Stimulated activated CD4-positive, alpha-beta T cell treated with anti-CD3 and anti-CD28 coated beads, Interleukin-1b, Interleukin-23, amount 100 ng/mL, for 1 hour (primary cell): ENCODE results near the gene POU2F1.
"Not testable (repeated sequence)": the region's sequence is repeated elsewhere in the genome, so short reads cannot be mapped to it uniquely, and the experiment has no call there.

Source experiments
- DNase-seq, 2 donors: peaks; one replicate each; pipeline ENCODE4 v3.0.0-alpha.2; 2020; ENCODE audit warnings: low read depth in 2 of 2

Gene POU2F1

DNA sequence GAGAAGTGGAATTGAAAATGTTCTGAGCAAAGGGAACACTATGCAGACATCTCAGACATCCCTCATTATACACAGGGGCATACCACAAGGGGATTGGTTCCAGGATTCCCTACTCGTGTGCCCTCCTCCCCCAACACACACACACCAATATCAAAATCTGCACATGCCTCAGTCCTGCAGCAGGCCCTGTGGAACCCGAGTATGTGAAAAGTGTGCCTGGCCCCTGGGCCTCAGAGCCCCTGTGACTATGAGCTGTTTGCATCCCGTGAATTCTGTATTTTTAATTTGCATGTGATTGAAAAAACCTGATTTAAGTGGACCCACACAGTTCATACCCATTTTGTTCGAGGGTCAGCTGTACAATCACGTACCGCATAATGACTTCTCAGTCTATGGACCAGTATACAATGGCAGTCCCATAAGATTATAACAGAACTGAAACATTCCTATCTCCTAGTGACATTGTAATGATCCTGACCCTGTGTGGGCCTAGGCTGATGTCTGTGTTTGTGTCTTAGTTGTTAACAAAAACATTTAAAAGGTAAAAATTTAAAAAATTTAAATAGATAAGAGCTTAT, 11.3 kb downstream of the POU2F1 start:
- DNase-seq = no peak

DNA sequence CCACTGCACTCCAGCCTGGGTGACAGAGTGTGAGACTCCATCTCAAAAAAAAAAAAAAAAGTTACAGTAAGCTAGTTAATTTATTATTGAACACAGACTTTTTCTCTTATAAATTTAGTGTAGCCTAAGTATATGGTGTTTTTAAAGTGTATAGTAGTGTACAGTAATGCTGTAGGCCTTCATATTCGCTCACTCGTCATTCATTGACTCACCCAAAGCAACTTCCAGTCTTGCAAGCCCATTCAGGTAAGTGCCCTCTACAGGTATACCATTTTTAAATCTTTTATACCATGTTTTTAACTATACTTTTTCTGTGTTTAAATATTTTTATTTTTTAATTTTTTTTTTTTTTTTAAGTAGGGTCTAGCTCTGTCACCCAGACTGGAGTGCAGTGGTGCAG, 12.1 kb downstream of the POU2F1 start:
- no peak for DNase-seq

DNA sequence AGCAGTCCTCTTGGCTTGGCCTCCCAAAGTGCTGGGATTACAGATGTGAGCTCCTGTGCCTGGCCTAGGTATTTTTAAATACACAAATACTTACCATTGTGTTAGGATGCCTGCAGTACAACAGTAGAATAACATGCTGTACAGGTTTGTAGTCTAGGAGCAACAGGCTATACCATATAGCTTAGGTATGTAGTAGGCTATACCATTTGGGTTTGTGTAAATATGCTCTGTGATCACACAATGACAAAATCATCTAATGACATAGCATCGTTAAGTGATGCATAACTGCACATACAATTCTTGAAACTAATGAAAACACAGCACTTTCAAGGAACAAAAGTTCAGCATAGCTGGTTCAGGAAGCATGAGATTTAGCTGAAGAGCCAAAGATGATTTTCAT, 12.7 kb downstream of the POU2F1 start:
- no peak for DNase-seq

DNA sequence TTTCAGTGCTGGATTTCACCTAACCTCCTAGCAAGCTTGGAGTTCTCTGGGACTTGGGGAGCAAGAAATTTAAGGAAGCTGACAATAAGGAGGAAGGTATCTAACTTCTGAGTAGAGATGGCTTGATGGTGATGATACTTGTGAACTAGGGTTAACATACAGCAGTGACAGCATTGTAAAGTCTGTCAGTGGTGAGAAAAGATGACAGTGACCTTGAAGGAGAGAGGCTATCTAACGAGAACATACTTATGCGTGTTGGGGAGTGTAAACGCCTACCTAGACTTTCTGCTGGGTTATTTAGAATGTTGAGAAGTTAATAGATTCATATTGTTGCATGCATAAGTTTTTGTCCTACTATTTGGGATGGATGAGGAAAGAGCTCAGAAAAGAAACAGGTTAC, 16.3 kb downstream of the POU2F1 start:
- no peak for DNase-seq

DNA sequence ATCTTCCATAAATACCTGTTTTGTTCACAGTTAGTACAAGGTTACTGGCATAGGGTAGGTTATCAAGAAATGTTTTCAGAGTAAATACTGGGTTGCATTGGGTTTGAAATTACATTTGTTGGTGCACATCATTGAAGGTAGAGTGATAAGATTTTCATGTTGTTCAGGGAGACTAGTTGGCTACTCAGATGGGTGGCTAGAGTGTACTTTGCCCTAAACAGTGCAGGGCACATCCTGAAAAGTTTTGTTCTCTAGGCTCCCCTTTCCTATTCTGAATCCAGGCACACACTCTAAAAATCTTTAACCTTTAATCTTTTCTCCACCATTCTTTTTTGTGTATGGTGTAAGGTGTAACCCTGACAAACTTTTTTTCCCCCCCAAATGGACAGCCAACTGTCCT, 18.0 kb downstream of the POU2F1 start:
- DNase-seq = no peak

DNA sequence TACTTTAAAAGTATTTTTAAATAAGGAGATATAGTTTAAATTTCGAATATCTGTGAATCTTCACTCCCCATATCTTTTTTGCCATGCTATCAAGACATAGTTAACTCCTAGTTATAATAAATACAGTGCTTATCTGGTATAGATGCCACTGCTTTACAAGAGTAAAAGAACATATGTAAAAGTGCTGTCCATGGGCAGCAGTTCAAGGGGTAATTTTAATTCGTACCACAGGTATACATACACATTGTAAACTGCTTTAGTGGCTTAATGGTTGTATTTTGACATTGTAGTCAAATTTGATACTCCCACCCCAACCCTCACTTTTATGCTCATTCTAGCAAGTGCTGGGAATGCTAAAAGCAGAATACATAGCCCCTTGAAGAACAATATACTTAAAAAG, 18.6 kb downstream of the POU2F1 start:
- no peak for DNase-seq

DNA sequence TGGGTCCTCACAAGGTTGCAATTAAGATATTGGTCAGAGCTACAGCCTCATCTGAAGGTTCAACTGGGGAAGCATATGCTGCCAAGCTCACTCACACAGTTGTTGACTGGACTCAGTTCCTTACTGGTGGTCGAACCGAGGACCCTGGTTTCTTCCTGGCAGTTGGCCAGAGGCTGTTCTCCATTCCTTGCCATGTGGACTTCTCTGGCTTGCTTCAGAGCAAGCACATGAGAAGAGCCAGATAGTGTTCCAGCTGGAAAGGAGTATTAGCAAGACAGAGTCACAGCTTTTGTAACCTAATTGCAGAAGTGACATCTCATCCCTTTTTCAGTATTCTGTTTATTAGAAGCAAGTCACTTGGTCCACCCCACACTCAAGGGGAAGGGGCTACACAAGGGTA, 23.6 kb downstream of the POU2F1 start:
- no peak for DNase-seq

DNA sequence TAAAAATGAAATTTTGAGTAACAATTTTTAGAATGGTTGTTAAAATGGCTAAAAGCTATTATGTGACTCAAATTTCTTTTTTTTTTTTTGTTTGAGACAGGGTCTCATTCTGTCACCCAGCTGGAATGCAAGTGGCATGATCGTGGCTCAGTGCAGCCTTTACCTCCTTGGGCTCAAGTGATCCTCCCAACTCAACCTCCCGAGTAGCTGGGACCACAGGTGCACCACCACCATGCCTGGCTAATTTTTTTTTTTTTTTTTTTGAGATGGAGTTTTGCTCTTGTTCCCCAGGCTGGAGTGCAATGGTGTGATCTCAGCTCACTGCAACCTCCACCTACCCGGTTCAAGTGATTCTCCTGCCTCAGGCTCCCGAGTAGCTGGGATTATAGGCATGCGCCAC, 24.5 kb downstream of the POU2F1 start:
- not testable (repeated sequence) for DNase-seq

DNA sequence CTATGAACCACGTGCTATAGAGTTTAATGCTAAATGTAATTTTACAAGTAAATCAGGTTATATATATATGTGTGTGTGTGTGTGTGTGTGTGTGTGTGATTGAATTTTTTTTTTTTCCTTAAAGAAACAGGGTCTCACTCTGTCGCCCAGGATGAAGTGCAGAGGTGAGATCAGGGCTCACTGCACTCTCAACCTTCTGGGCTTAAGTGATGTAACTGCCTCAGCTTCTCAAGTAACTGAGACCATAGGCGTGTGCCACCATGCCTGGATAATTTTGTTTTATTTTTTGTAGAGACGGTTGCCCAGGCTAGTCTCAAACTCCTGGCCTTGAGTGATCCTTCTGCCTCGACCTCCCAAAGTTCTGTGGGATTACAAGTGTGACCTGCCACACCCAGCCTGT, 26.3 kb downstream of the POU2F1 start:
- DNase-seq = no peak

DNA sequence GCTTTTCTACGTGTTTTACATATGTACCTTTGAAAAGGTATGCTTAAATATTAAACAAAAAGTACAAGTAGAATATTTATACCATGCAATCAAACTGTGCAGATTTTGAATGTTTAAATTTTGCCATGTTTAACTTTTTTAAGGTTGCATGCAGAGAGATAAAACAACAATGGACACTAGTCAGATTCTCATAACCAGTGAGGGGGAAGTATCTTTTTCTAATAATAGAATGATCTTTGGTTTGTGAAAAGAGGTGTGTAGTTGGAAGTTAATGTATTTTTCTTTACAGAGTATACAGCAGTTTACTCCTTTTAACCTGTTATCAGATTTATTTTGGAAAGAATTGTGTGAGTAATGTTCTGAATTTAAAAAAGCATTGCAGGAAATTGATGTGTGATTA, 27.1 kb downstream of the POU2F1 start:
- no peak for DNase-seq

DNA sequence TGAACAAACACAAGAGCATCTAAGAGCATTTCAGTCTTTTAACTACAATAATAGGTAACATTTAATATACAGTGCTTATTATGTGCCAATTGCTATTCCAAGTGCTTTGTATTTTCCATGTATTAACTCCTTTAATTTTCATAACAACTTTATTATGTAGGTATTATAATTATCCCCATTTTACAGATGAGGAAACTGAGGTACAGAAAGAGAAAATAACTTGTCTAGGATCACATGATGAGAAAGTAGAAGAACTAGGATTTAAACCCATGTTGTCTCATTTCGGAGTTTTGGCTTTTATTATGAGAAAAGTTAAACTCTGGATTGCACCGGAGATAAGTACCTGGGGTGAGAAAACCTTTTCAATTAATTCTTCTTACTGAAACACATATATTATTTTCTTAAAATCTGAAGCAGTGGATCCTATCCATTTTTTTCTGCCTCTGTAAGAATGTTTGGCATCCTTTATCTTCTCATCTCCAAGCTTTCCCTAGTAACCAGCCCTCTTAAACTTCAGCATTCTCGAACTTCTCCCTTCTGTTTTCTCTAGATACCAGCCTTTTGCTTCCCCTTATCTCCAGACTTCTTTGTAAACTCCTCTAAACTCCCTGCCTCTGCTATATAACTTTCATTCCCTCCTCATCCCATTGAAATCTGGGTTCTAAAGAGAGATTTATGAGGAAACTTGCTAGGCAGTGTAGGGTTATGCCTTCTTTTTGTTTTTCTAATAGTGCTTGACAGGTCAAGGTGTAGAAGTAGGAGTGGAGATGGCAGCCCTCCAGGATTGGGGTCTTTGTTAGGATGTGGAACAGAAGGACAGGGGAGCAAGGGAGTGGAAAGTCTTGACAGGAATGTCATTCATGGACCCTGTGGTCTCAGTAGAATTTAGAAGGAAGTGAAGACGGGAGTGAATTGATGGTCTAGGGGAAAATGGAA, 28.3 kb downstream of the POU2F1 start:
- DNase-seq = no peak

DNA sequence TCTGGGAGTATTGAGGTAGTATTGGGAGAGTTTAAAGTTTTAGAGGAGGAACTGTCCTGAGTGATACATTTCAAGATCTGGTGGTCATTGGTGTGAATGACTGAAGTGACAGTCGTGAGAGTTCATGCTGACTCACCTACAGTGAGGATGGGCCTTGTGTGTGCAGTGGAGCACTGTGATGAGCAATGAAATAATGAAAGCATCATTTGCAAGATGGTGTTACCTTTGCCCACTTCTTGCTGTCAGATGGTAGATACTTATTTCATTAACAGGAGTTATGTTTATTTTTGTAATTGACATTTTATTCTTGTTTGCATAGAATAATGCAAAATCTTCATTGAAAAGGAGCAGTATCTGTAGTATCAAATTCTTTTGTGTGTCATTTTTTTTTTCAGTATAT, 29.0 kb downstream of the POU2F1 start:
- DNase-seq = no peak

DNA sequence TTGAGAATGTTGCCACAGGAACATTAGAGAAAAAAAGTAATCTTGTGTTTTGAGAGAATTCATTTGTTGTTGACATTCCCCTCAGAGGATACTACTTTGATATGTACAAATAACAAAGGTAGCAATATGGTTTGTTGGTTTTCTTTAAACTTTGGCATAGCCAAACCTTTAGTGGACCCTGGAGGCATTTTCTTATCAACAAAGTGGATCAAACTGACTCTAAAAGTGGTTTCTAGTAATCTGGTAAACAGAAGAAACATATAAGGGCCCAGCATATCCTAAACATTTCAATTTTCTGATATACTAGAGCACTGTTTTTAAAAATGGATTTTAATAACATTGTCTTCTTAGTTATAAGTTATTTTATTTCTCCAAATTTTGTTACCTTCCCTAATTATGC, 29.8 kb downstream of the POU2F1 start:
- DNase-seq = no peak

DNA sequence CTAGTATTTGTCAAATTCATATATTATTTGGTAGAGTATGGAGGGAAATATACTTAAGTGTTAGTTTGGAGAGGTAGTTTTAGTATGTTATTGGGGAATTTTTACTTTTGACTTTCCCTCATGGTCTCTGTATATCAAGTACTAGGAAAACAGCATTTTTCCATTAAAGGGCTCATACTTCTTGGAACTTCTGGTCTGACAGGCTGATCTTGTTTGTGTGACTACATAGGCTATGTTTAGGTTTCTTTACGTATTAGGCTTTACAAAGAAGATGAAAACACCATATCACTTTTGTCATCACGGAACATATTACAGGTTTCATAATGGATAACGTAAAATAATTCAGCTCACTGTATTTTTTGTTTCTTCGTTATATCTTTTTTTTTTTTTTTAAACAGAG, 30.8 kb downstream of the POU2F1 start:
- no peak for DNase-seq

DNA sequence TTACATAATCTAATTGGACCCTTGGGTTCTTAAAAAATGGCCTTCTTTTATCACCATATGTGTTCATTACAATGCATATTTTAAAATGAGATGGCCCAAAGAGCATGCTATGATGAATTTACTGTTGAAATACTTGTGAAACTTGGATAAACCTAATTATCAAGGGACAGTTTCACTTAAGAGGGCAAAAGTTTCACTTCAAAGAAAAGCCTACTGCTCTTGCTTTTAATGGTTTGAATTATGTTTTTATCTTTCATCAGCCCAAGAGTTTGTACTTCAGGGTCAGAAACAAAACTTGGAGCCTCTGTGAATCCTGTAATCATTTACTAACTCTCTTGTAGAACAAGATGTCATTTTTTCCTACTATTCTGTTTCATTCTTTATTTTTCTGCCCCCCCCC, 32.3 kb downstream of the POU2F1 start:
- no peak for DNase-seq

DNA sequence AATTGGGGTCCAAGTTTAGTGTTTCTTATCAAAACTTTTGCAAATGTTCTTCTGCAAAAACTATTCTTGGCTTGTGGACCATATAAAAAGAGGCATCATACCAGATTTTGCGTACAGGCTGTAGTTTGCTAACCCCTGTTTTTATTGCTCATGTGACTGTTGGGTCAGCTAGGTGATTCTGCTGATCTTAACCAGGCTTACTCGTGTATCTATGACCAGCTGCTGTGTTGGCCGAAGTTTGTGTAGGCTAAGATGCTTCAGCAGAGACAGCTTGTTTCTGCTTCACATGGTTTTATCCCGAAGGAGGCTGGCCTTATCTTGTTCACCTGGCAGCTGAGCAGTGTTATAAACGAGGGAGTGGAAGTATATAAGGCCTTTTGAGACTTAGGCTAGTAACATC, 38.2 kb downstream of the POU2F1 start:
- no peak for DNase-seq

DNA sequence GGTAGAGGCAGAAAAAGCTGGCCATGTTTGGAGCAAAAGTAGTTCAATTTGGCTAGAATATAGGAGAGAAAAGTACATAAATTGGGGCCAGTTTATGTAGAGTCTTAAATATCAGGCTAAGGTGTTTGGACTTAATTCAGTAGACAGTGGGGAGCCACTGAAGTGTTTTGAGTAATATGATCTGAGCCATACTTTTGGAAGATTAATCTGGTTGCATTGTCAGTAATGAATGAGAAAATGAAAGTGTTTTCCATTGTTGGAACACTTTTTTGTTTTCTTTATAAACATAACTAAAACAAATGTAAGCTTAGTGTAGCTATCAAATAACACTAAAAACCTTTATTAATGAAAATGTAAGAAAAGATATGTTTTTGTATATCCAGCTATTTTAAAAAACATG, 42.1 kb downstream of the POU2F1 start:
- no peak for DNase-seq

DNA sequence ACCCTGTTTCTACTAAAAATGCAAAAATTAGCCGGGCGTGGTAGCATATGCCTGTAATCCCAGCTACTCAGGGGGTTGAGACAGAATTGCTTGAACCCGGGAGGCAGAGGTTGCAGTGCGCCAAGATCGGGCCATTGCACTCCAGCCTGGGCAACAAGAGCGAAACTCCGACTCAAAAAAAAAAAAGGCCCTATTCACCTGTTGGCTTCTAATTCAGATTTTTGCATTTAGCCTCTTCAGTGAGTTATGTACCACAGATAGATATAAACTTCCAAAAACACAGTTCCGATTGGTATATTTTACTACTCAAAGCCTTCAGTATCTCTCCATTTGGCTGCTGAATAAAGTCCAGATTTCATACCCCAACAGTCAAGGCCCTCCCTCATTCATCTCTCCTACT, 42.7 kb downstream of the POU2F1 start:
- DNase-seq = no peak

DNA sequence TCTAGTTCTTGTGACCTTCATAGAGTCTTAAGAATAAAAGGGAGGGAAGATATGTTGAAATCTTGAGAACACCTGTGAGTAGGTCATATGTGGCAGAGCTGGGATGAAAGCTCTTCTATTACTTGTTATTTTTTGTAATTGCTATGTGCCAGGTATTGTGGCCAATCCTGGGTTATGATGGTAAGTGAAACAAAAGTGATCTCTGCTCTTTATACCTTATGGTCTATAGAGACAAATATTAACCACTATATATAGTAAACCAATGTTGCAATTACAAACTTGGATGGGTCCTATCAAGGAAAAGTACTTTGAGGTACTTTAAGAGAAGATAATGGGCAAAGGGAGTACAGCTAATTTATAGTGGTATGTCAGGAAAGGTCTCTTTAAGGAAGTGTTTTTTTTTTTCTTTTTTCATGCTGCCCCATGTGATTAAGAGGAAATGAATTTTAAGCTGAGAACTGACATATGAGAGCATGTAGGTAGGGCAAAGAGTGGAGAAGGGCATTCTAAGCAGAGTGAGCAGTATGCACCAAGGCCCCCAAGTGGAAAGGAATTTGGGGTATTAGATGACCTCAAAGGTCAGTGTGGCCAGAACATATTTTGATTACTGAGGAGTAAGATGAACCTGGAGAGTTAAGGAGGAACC, 43.3 kb downstream of the POU2F1 start:
- no peak for DNase-seq

DNA sequence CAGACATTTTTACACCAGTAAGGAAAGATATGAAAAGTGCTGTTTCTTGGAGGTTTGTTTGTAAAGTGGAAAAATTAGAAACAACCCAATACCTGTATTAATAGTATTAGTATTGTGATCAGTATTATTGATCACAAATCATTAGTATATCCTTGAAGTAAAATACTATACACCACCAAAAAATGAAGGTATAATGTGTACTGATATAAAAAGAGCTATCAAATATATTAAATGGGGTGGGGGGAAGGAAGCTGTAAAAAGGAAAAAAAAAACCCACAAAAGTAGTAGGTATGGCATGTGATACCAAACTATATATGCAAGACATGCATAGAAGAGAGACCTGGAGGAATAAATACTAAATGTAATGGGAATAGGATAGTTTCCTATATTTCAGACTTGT, 46.3 kb downstream of the POU2F1 start:
- DNase-seq = no peak

DNA sequence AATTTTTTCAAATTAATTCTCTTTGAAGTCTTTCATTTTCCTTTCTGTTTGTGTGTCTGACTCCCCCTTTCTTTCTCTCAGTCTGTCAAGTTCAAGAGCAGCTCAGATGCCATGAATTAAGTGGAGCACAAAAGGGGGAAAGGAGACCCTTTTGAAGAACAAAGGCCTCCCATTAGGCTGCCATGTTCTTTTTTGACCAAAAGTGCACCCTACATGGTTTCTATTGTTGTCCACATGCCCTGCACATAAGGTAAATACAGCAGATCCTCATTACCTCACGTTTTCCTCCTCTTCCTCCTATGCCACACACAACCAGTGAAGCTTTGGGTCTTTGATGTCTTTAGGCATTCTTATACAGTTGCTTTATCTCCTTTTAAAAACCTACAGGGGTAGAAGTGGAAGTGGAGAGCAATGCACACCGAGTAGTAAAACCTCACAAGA, 47.7 kb downstream of the POU2F1 start:
- no peak for DNase-seq

DNA sequence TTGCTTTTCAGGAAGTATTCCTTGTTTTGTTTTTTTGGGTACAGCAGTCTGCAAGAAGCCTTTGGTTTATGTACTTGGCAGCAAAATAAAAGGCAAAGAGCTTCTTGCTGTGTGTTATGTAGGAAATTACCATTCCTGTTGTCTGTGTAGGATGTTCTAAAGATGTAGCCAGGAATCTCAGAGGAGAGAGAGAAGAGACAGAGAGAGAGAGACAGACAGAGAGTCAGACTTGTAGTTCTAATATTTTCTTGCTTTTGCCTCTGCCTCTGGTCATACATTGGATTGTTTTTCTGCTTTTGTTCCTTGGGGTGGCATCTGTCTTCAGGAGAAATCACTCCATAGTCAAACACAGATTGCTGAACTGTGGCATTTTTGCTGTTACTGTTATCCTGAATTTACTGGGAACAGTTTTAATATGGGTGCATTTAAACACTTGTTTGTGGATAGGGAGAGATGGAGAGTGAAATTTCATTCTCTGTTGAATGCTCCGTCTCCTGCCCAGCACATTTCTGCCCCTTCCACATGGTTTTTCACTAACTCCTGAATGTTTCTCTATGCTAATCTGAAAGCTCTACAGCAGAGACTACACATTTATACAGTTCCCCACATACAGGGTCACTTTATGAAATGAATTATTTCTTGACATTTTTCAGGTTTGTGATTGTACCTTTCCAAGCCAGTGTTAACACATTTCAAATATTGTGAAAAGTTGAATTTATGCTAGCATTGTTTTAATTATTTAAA, 49.8 kb downstream of the POU2F1 start:
- DNase-seq = no peak
